Measurements from ENCODE around the gene RAD9A.

RAD9A gene

GRCh38 chr11:67354075-67355022 is 37.4 kb upstream of the RAD9A start:
- TF ChIP-seq CTCF (IDR thresholded peaks at IDR 0.05; ENCODE audit: control insufficient read depth, insufficient read depth, low read depth, low read length, missing control alignments): peak; percentile 22
- DNase-seq (ENCODE audit: low read depth): peak; percentile 89
- peak overlapping the region; percentile 44 for H3K4me3 ChIP-seq (ENCODE audit: control insufficient read depth, low read depth, low read length)

GRCh38 chr11:67355023-67355793 is 36.6 kb upstream of the RAD9A start:
- no peak for DNase-seq (ENCODE audit: low read depth)
- no peak for TF ChIP-seq CTCF (IDR thresholded peaks at IDR 0.05; ENCODE audit: control insufficient read depth, insufficient read depth, low read depth, low read length, missing control alignments)
- no peak overlapping the region for H3K4me3 ChIP-seq (ENCODE audit: control insufficient read depth, low read depth, low read length)

DNA sequence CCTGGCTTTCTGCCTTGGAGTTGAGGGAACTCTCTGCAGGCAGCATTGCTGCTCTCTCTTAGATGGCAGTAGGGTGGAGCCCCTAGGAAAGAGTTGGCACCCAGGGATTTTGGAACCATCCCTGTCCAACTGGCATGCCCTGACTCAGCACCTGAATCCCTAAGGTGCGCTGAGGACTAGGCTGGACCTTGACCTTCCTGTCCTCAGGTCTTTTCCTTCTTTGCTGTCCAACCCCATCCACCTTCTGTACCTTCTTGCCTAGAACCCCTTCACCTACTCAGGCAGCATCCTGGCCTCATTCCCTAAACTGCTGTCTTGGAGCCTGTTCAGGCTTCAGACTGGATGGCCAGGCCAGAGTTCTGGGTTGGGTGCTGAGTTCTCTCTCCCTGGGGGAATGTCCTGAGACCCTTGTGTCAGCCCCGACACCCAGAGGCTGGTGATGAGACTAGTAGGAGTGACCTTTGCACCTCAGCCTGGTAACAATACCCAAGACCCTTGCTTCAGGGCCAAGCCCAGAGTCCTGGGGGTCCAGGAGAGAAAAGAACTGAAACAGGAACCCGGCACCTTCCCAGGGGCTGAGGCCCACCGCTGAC is 35.9 kb upstream of the RAD9A start:
- DNase-seq (ENCODE audit: low read depth): no peak
- no peak overlapping the region for H3K4me3 ChIP-seq (ENCODE audit: control insufficient read depth, low read depth, low read length)
- TF ChIP-seq CTCF (IDR thresholded peaks at IDR 0.05; ENCODE audit: control insufficient read depth, insufficient read depth, low read depth, low read length, missing control alignments): no peak

DNA sequence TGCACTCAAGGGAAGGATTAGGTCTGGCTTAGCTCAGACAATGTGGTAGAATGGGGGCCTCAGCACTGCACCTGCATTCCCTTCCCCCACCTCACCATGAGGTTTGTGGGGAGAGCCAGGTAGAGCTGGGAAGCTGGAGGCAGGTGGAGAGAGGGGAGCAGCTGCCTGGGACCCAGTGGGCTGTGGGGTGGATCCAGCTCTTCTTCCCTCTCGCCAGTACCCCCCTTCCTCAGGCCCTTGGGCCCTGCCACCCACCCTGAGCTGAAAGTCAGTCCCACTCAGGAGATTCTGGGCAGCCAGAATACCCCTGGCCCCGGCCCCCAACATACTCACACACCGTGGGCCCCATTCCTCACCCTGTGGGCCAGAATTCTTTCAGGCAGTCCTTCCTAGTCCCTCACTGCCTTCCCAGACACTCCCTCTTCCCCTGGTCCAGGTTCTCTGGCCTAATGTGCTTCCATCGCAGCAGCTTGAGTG is 35.4 kb upstream of the RAD9A start:
- TF ChIP-seq CTCF (IDR thresholded peaks at IDR 0.05; ENCODE audit: control insufficient read depth, insufficient read depth, low read depth, low read length, missing control alignments): no peak
- no peak overlapping the region for H3K4me3 ChIP-seq (ENCODE audit: control insufficient read depth, low read depth, low read length)
- DNase-seq (ENCODE audit: low read depth): no peak

DNA sequence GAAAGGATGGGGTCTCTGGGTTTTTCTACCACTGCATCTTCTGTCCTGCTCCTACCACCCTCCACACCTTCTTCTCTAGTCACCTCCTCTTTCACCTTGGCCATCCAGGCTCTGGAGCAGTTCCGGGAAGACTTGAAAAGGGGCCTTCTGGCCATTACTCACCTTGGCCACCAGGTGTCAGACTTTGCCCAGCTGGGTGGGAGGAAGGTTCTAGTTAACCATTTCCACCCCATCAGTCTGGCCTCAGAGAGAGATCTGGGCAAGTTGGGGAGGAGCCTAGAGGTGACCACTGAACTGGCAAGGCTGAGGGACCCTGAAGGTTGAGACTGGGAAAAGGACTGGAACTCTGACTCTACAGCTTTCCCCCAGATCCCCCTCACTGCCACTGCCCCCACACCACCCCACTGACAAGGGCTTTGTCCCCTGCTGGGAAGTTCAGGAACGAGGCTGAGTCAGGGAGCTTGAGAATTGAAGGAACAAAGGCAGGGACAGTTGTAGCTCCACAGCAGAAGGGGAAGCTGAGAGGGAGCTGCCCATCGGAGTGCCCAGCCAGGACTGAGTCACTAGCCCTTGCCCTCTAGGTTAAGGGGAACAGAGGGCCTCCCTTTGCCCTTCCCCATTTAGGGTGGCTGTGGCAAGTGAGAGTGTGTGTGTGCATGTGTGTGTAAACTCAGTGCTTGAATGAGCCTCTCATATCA is 34.8 kb upstream of the RAD9A start:
- H3K4me3 ChIP-seq (ENCODE audit: control insufficient read depth, low read depth, low read length): no peak overlapping the region
- no peak for DNase-seq (ENCODE audit: low read depth)
- TF ChIP-seq CTCF (IDR thresholded peaks at IDR 0.05; ENCODE audit: control insufficient read depth, insufficient read depth, low read depth, low read length, missing control alignments): peak; percentile 94
